Effector memory CD8-positive, alpha-beta T cell (primary cell): ENCODE results near the gene VGLL1.

Experiments used
- ATAC-seq: fragments of 150-1000 bp; cut with Tn5 transposase; replicated peaks from 2 replicates; pipeline ENCODE4 v1.10.0; 2021; ENCODE audit warnings: mild to moderate bottlenecking, moderate library complexity
- DNase-seq, 3 experiments: peaks; one replicate each; pipeline ENCODE4 v3.0.0; 2021
- H3K27ac Mint-ChIP-seq, 2 donors: one replicate each; pipeline ENCODE4 v1.8.0; 2022; ENCODE audit warnings: mild to moderate bottlenecking in 2 of 2, mixed read lengths in 2 of 2, moderate library complexity in 2 of 2
- H3K27me3 Mint-ChIP-seq, 2 donors: one replicate each; pipeline ENCODE4 v1.8.0; 2022; ENCODE audit warnings: mixed read lengths in 2 of 2
- H3K36me3 Mint-ChIP-seq: one replicate; pipeline ENCODE4 v1.8.0; 2022; ENCODE audit warnings: mild to moderate bottlenecking, moderate library complexity, mixed read lengths; ENCODE audit not compliant: insufficient read depth
- H3K4me1 Mint-ChIP-seq, 2 donors: one replicate each; pipeline ENCODE4 v1.8.0; 2022; ENCODE audit warnings: low read depth in 2 of 2, mixed read lengths in 2 of 2
- H3K4me3 Mint-ChIP-seq, 2 donors: one replicate each; pipeline ENCODE4 v1.8.0; 2022; ENCODE audit warnings: mild to moderate bottlenecking in 2 of 2, mixed read lengths in 2 of 2, moderate library complexity in 2 of 2
- H3K9me3 Mint-ChIP-seq, 2 donors: one replicate each; pipeline ENCODE4 v1.8.0; 2022; ENCODE audit warnings: mixed read lengths in 2 of 2

Gene VGLL1

DNA sequence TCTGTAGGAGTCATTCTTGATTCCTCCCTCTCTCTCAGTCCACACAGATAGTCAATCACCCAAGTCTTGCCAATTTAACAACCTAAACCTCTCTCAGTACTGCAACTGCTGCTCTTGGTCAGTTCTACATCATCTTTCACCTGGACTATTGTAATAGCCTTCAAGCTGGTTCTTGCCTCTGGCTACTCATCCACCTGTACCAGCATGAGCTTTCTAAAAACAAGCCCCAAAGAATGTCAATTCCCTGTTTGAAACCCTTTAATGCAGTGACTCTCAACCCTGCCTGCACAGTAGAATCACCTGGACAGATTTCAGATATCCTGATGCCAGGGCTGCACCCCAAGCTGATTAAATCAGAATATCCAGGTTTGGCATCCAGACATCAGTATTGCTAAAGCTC lies 48.3 kb downstream of the VGLL1 start:
- H3K27ac Mint-ChIP-seq: no peak overlapping the region
- DNase-seq (no peak), ATAC-seq (no peak)
- no peaks in the 10 kb centered on the region for H3K36me3 Mint-ChIP-seq
- peaks cover 15 to 16% of the 10 kb centered on the region in 2 donors for H3K4me1 Mint-ChIP-seq
- no peak overlapping the region for H3K4me3 Mint-ChIP-seq
- H3K27me3 Mint-ChIP-seq: no peaks in the 10 kb centered on the region
- H3K9me3 Mint-ChIP-seq: no peaks in the 10 kb centered on the region

DNA sequence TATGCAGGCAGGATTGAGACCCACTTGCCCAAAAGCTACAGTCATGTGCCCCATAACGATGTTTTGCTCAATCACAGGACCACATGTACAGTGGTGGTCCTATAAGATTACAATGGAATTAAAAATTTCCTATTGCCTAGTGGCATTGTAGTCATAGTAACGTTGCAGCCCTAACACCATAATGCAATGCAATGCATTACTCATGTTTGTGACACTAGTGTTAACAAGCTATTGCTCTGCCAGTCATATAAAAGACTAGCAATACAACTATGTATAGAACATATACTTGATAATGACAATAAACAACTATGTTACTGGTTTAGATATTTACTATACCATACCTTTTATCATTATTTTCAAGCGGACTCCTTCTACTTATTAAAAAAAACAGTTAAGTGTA lies 50.6 kb downstream of the VGLL1 start:
- Mint-ChIP-seq H3K27me3 (no peaks in the 10 kb centered on the region), H3K4me1 (peaks cover 27 to 36% of the 10 kb centered on the region in 2 donors), H3K4me3 (no peak overlapping the region), H3K9me3 (no peaks in the 10 kb centered on the region), H3K36me3 (peaks cover 3% of the 10 kb centered on the region), H3K27ac (no peak overlapping the region)
- no peak for DNase-seq
- ATAC-seq: no peak

DNA sequence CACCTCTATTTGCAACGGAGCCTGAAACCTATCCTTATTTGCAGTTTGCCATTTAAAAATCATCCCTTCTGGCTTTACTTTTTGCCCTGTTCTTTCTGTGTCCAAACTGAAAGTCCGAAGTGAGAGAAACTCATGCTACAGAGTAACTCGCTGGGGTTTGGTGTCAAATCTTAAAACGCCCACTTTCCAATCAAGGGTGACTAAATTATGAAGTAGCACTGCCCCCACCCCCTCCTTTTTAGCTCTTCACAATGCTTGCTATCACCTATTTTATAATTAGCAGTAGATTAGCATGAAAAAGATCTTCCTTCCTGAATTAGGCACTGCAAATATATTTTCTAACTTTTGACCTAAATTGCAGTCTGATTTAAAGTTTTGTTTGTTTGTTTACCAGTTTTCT lies 52.5 kb downstream of the VGLL1 start:
- H3K4me1 Mint-ChIP-seq: peaks cover 26 to 42% of the 10 kb centered on the region in 2 donors
- peak overlapping the region; percentile 51 to 65 for H3K4me3 Mint-ChIP-seq
- ATAC-seq: no peak

DNA sequence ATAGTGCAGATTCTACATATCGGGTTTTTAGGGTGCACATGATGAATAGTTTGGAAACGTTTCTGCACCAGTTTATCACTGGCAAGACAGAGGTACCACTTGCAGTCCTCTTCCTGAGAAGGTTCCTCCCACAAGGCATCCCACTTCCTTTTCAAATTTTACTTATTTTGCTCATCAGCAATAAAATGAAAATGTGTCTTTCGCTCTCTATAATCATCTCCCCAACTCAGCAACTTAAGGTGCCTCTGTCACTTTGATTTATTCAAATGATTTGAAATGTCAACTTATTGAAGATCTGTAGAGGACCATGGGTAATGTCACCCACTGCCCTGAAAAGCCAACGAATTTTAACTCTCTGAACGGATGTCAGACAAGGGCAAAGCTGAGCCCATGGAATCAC lies 53.2 kb downstream of the VGLL1 start:
- peak overlapping the region; percentile 91 to 92 for H3K27ac Mint-ChIP-seq
- ATAC-seq (no peak), DNase-seq (no peak)
- H3K4me1 Mint-ChIP-seq: peaks cover 26 to 42% of the 10 kb centered on the region in 2 donors
- H3K9me3 Mint-ChIP-seq: no peaks in the 10 kb centered on the region
- H3K4me3 Mint-ChIP-seq: peak overlapping the region; percentile 51 to 65
- H3K27me3 Mint-ChIP-seq: no peaks in the 10 kb centered on the region
- peaks cover 3% of the 10 kb centered on the region for H3K36me3 Mint-ChIP-seq

More for the DNA sequence above, 52.5 kb downstream of the VGLL1 start:
- Mint-ChIP-seq H3K9me3 (no peaks in the 10 kb centered on the region), H3K27ac (peak overlapping the region in 1 of 2 donors; percentile 51), H3K27me3 (no peaks in the 10 kb centered on the region), H3K36me3 (peaks cover 3% of the 10 kb centered on the region)
- no peak for DNase-seq

DNA sequence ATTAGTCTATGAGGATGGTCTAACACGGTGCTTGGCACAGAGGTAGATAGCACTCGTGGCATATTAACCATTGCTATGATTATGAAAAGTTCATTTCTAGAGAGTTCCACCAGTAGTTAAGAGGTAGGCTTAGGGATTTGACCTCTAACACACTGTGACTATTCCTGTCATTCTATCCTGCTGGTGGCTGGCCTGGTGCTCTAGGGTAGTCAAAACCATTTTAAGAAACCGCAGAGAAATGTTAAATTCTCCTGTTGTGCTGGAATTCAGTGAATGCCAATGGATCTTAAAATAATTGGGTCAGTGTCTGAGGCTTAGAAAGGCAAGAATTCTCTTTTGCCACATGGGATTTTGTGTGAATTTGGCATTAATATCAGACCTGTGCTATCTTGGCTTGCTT lies 53.9 kb downstream of the VGLL1 start:
- peaks cover 26 to 42% of the 10 kb centered on the region in 2 donors for H3K4me1 Mint-ChIP-seq
- peak overlapping the region; percentile 61 to 65 for H3K4me3 Mint-ChIP-seq

DNA sequence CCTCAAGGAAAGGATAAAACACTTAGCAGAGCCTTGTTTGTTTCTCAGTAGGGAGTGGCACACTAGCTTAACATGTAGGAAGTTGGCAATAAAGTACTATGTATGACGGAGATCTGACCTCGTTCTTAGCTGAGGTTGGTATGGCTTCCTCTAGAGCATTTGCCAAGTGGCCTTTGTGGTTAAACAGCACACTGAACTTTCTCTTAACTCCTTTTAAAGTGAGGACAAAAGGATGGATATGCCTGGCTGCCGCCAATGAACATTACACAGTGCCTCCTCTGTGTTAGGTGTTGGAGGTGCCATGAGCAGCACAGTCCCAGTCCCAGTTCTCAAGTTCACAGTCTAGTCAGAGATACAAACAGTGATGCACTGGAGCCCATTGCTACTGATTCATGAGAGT lies 54.4 kb downstream of the VGLL1 start:
- Mint-ChIP-seq H3K4me3 (peak overlapping the region; percentile 51 to 61), H3K36me3 (peaks cover 3% of the 10 kb centered on the region), H3K4me1 (peaks cover 26 to 42% of the 10 kb centered on the region in 2 donors), H3K9me3 (no peaks in the 10 kb centered on the region), H3K27ac (peak overlapping the region; percentile 91 to 92), H3K27me3 (no peaks in the 10 kb centered on the region)
- peak; percentile 33 to 46 (median 40) for DNase-seq
- peak; percentile 89 for ATAC-seq

More for the DNA sequence above, 53.9 kb downstream of the VGLL1 start:
- ATAC-seq: no peak
- no peak for DNase-seq
- Mint-ChIP-seq H3K27me3 (no peaks in the 10 kb centered on the region), H3K27ac (peak overlapping the region; percentile 91 to 92), H3K36me3 (peaks cover 3% of the 10 kb centered on the region), H3K9me3 (no peaks in the 10 kb centered on the region)

DNA sequence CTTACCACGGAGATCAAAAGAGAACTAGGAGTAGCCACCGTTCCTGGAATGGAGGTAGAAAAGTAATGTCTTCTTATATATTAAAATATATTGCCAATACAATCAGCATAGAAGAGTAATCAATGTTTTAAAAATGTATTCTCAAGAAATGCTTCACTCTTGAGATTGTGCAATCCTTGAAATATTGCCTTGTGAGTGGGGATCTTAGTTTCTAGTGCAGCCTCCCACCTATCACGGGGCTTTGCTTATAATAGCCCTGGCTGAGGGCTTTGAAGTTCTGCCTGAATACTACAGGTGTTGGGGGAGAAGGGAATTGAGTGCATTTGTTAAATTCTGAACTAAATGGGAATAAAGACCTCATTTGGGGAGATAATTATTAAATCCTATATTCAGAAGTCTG lies 55.5 kb downstream of the VGLL1 start:
- H3K27me3 Mint-ChIP-seq: no peaks in the 10 kb centered on the region
- no peak for DNase-seq
- H3K4me3 Mint-ChIP-seq: peak overlapping the region; percentile 61
- peaks cover 26 to 42% of the 10 kb centered on the region in 2 donors for H3K4me1 Mint-ChIP-seq
- no peak for ATAC-seq
- H3K9me3 Mint-ChIP-seq: no peaks in the 10 kb centered on the region
- peaks cover 3% of the 10 kb centered on the region for H3K36me3 Mint-ChIP-seq
- peak overlapping the region; percentile 91 to 92 for H3K27ac Mint-ChIP-seq

DNA sequence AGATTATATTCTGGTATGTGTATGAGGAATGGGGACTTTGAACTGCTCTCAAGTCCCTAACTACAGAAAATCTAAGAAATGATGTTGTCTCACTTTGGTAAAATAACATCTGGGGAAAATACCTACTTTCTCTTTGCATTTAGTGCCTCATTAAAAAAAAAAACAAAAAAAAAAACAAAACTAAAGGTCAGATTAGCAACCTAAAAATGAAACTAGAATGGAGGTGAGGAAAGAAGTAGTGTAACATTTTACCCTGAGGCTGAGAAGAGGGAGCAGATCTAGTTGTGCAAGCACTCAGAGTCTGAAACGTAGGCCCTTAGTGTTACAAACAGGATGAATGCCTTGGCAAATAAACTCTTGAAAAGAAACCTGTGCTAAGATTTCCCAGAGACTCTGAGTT lies 56.0 kb downstream of the VGLL1 start:
- peaks cover 26 to 42% of the 10 kb centered on the region in 2 donors for H3K4me1 Mint-ChIP-seq
- H3K27me3 Mint-ChIP-seq: no peaks in the 10 kb centered on the region
- ATAC-seq: peak; percentile 42
- no peak for DNase-seq
- H3K9me3 Mint-ChIP-seq: no peaks in the 10 kb centered on the region
- peak overlapping the region; percentile 91 to 92 for H3K27ac Mint-ChIP-seq
- peak overlapping the region; percentile 37 to 61 for H3K4me3 Mint-ChIP-seq
- H3K36me3 Mint-ChIP-seq: peaks cover 3% of the 10 kb centered on the region

DNA sequence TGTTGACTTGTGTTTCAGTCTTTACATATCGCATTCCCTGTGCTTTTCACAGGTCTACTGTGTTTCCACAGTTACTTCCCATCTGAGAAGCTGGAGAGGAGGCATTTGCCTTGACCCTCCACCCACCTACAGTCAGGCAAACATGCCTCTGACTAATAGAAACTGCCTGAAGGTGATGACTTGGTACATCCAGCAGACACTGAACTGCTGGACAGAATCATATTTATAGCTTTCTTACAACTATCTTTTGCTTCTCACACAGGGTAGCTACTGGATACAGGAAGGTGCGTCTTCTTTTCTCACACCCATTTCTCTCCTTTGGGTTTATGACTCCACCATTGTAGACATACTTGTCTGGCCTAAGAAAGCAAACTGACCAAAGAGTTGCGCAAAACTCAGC lies 58.0 kb downstream of the VGLL1 start:
- H3K27ac Mint-ChIP-seq: no peak overlapping the region

DNA sequence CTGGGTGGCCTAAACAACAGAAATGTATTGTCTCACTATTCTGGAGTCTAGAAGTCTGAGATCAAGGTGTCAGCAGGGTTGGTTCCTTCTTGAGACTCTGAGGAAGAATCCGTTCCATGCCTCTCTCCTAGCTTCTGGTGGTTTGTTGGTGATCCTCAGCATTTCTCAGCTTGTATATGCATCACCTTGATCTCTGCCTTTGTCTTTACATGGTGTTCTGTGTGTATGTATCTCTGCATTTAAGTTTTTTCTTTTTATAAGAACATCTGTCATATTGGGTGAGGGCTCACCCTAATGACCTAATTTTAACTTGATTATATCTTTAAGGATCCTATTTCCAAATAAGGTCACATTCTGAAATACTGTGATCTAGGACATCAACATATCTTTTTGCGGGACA lies 65.3 kb downstream of the VGLL1 start:
- no peak for ATAC-seq
- no peak for DNase-seq
- Mint-ChIP-seq H3K27ac (no peak overlapping the region), H3K27me3 (no peaks in the 10 kb centered on the region), H3K4me1 (peaks cover 0 to 10% of the 10 kb centered on the region in 2 donors), H3K36me3 (no peaks in the 10 kb centered on the region), H3K9me3 (no peaks in the 10 kb centered on the region), H3K4me3 (no peak overlapping the region)

More for the DNA sequence above, 58.0 kb downstream of the VGLL1 start:
- H3K9me3 Mint-ChIP-seq: no peaks in the 10 kb centered on the region
- peaks cover 21 to 32% of the 10 kb centered on the region in 2 donors for H3K4me1 Mint-ChIP-seq
- H3K4me3 Mint-ChIP-seq: no peak overlapping the region
- H3K27me3 Mint-ChIP-seq: no peaks in the 10 kb centered on the region
- ATAC-seq (no peak), DNase-seq (no peak)
- H3K36me3 Mint-ChIP-seq: peaks cover 3% of the 10 kb centered on the region

DNA sequence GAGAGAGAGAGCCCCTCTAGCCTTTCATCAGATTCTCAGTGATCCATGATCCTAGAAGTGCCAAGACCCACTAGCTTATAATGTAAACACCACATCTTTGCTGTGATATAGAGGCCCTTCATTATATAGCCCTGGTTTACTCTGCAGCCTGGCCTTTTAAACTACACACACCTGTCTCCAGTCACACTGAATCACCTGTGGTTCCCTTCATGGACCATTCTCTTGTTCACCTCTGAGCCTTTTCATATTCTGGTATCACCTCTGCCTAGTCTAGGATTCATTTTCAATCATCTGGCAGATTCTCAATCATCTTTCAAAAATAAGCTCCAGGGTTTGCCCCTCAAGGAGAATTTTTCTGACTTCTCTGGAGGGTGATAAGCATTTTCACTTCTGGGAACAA lies 65.9 kb downstream of the VGLL1 start:
- Mint-ChIP-seq H3K27me3 (no peaks in the 10 kb centered on the region), H3K4me3 (no peak overlapping the region), H3K36me3 (no peaks in the 10 kb centered on the region), H3K9me3 (no peaks in the 10 kb centered on the region), H3K27ac (no peak overlapping the region), H3K4me1 (peaks cover 2 to 11% of the 10 kb centered on the region in 2 donors)
- DNase-seq (no peak), ATAC-seq (no peak)

DNA sequence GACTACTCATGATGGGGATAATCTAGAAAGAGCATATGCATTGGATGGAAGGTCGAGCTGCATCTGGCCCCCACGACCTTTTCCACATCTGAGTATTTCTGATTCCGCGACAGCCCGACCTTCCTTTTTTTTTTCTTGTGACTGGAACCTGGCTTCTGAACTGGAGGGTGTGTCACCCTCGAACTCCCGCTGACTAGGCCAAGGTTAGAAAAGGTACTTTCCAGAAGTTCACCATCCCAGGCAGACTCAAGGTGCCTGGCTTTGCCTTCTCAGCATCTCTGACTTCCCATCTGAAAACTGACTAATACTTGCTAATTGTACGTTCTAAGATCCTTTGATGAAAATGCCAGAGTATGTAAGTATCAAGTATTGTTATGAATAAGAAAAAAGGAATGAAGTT lies 66.6 kb downstream of the VGLL1 start:
- no peaks in the 10 kb centered on the region for H3K9me3 Mint-ChIP-seq
- no peaks in the 10 kb centered on the region for H3K27me3 Mint-ChIP-seq
- DNase-seq: no peak
- H3K36me3 Mint-ChIP-seq: no peaks in the 10 kb centered on the region
- ATAC-seq: peak; percentile 55
- no peak overlapping the region for H3K27ac Mint-ChIP-seq
- peaks cover 8 to 17% of the 10 kb centered on the region in 2 donors for H3K4me1 Mint-ChIP-seq
- peak overlapping the region in 1 of 2 donors; percentile 42 for H3K4me3 Mint-ChIP-seq

DNA sequence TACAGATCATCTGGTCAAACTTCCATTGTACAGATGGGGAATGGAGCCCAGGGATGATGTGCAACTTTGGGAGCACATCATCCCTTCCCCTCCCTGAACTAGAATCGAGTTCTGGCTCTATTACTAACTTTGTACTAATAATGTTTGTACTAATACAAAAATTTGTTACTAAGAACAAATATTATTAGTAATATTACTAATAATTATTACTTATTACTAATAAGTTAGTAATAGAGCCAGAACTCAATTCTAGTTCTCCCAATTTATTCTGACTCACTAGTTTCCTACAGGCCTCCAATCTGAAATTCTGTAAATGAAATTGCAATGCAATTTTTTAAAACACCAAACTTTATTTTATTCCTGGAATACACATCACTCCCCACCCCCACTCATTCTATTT lies 68.0 kb downstream of the VGLL1 start:
- Mint-ChIP-seq H3K9me3 (no peaks in the 10 kb centered on the region), H3K27me3 (no peaks in the 10 kb centered on the region), H3K36me3 (no peaks in the 10 kb centered on the region), H3K4me1 (peaks cover 10 to 18% of the 10 kb centered on the region in 2 donors), H3K4me3 (no peak overlapping the region), H3K27ac (no peak overlapping the region)
- DNase-seq: no peak
- ATAC-seq: no peak
